HepG2 (cell line): ENCODE data around the gene ORC4. TPM values are rescaled to one million over a fixed set of nuclear protein-coding genes. Genes with fewer than 3 reads are reported as not detected.

ENCODE experiments used
- ARID2 ChIP-seq: sonication (generic); formaldehyde crosslinking; IDR thresholded peaks from 2 replicates; pipeline ENCODE4 v1.8.1; 2022; ENCODE audit warnings: mild to moderate bottlenecking, missing genetic modification reagents, borderline replicate concordance
- ATRX ChIP-seq: sonication (generic); formaldehyde crosslinking; IDR thresholded peaks from 2 replicates; pipeline ENCODE4 v1.4.0; 2020; ENCODE audit warnings: missing genetic modification reagents, borderline replicate concordance
- CHD4 ChIP-seq: fragments of 200-600 bp; sonication (generic); IDR thresholded peaks from 2 replicates; pipeline ENCODE4 v1.7.0; 2017; ENCODE audit warnings: mild to moderate bottlenecking, low read length, borderline replicate concordance
- FOXC1 ChIP-seq: sonication (generic); formaldehyde crosslinking; IDR thresholded peaks from 2 replicates; pipeline ENCODE4 v1.8.0; 2022; ENCODE audit warnings: mild to moderate bottlenecking, missing genetic modification reagents, borderline replicate concordance
- HNRNPK ChIP-seq: fragments of 200-400 bp; formaldehyde crosslinking; IDR thresholded peaks from 2 replicates; pipeline ENCODE4 v1.6.1; 2018; ENCODE audit warnings: low read length, low read depth, moderate library complexity, mild to moderate bottlenecking; ENCODE audit not compliant: poor library complexity, severe bottlenecking
- IKZF1 ChIP-seq: fragments of 450-650 bp; IDR thresholded peaks from 2 replicates; pipeline ENCODE4 v1.7.1; 2016
- MZF1 ChIP-seq: sonication (generic); formaldehyde crosslinking; IDR thresholded peaks from 2 replicates; pipeline ENCODE4 v1.8.1; 2023; ENCODE audit warnings: mild to moderate bottlenecking, missing genetic modification reagents, borderline replicate concordance
- NFE2 ChIP-seq: sonication (generic); formaldehyde crosslinking; IDR thresholded peaks from 2 replicates; pipeline ENCODE4 v1.4.0; 2020; ENCODE audit warnings: missing genetic modification reagents
- SCMH1 ChIP-seq: sonication (generic); formaldehyde crosslinking; IDR thresholded peaks from 2 replicates; pipeline ENCODE4 v1.9.0; 2021; ENCODE audit warnings: missing genetic modification reagents, mild to moderate bottlenecking, borderline replicate concordance
- SIN3B ChIP-seq: fragments of 150-350 bp; IDR thresholded peaks from 2 replicates; pipeline ENCODE4 v1.6.1; 2014; ENCODE audit warnings: low read length
- SNAPC2 ChIP-seq: sonication (generic); formaldehyde crosslinking; IDR thresholded peaks from 2 replicates; pipeline ENCODE4 v1.8.1; 2022; ENCODE audit warnings: mild to moderate bottlenecking, missing genetic modification reagents
- SNAPC5 ChIP-seq: sonication (generic); formaldehyde crosslinking; IDR thresholded peaks from 2 replicates; pipeline ENCODE4 v1.8.1; 2023; ENCODE audit warnings: mild to moderate bottlenecking, missing genetic modification reagents, borderline replicate concordance
- ZBTB20 ChIP-seq: sonication (generic); formaldehyde crosslinking; IDR thresholded peaks from 2 replicates; pipeline ENCODE4 v1.8.1; 2023; ENCODE audit warnings: missing genetic modification reagents, low read depth, mild to moderate bottlenecking, borderline replicate concordance
- ZNF33B ChIP-seq: sonication (generic); formaldehyde crosslinking; IDR thresholded peaks from 2 replicates; pipeline ENCODE4 v1.5.1; 2020; ENCODE audit warnings: mild to moderate bottlenecking, missing genetic modification reagents
- ZNF350 ChIP-seq: sonication (generic); formaldehyde crosslinking; IDR thresholded peaks from 2 replicates; pipeline ENCODE4 v1.4.0; 2020; ENCODE audit warnings: mild to moderate bottlenecking, low read depth, missing genetic modification reagents, borderline replicate concordance
- ZNF512B ChIP-seq: sonication (generic); formaldehyde crosslinking; IDR thresholded peaks from 2 replicates; pipeline ENCODE4 v1.5.1; 2020; ENCODE audit warnings: missing genetic modification reagents, mild to moderate bottlenecking, borderline replicate concordance
- ZNF546 ChIP-seq: sonication (generic); formaldehyde crosslinking; conservative IDR thresholded peaks from 2 replicates; pipeline ENCODE4 v1.8.1; 2023; ENCODE audit warnings: mild to moderate bottlenecking, missing genetic modification reagents
- ZNF605 ChIP-seq: sonication (generic); formaldehyde crosslinking; IDR thresholded peaks from 2 replicates; pipeline ENCODE4 v1.8.0; 2022; ENCODE audit warnings: mild to moderate bottlenecking, missing genetic modification reagents
- ZNF674 ChIP-seq: sonication (generic); formaldehyde crosslinking; IDR thresholded peaks from 2 replicates; pipeline ENCODE4 v1.5.0; 2020; ENCODE audit warnings: low read depth, mild to moderate bottlenecking, missing genetic modification reagents
- ZNF772 ChIP-seq: sonication (generic); formaldehyde crosslinking; IDR thresholded peaks from 2 replicates; pipeline ENCODE4 v1.5.0; 2020; ENCODE audit warnings: mild to moderate bottlenecking, missing genetic modification reagents
- ZSCAN30 ChIP-seq: sonication (generic); formaldehyde crosslinking; IDR thresholded peaks from 2 replicates; pipeline ENCODE4 v1.5.0; 2020; ENCODE audit warnings: mild to moderate bottlenecking, missing genetic modification reagents
- polyA plus RNA-seq, 8 experiments: library from polyadenylated mRNA; depleted of rRNA in 3 of 8; stranded (reverse) in 7 of 8; unstranded in 1 of 8; fragments of >200 nt; fragmentation: Illumina TruSeq in 4 of 8; extraction: Trizol in 4 of 8; gene quantifications; 2 replicates each; pipeline versions ENCODE4 v1.2.1 to v1.2.3, GENCODE V29; 2011 to 2016; ENCODE audit warnings: low read depth in 4 of 8, missing spikeins in 1 of 8, mixed read lengths in 1 of 8; ENCODE audit not compliant: insufficient read depth in 1 of 8
- total RNA-seq, 5 experiments: library from RNA; depleted of rRNA; stranded (reverse); fragments of >200 nt; fragmentation: Illumina TruSeq; extraction: Trizol; gene quantifications; 2 replicates each; pipeline ENCODE4 v1.2.3, GENCODE V29; 2016; ENCODE audit warnings: low read depth in 1 of 5
- TF ChIP-seq, protein P1 (sequence below): sonication (generic); formaldehyde crosslinking; IDR thresholded peaks from 2 replicates; pipeline ENCODE4 v1.4.0; 2020; ENCODE audit warnings: missing genetic modification reagents

Gene ORC4
- total and polyA plus RNA-seq, 2 of the 13 experiments (the other 11 are each of a cell fraction or from before 2014, with no cell fraction given) = 28.6 to 84.8 TPM

DNA sequence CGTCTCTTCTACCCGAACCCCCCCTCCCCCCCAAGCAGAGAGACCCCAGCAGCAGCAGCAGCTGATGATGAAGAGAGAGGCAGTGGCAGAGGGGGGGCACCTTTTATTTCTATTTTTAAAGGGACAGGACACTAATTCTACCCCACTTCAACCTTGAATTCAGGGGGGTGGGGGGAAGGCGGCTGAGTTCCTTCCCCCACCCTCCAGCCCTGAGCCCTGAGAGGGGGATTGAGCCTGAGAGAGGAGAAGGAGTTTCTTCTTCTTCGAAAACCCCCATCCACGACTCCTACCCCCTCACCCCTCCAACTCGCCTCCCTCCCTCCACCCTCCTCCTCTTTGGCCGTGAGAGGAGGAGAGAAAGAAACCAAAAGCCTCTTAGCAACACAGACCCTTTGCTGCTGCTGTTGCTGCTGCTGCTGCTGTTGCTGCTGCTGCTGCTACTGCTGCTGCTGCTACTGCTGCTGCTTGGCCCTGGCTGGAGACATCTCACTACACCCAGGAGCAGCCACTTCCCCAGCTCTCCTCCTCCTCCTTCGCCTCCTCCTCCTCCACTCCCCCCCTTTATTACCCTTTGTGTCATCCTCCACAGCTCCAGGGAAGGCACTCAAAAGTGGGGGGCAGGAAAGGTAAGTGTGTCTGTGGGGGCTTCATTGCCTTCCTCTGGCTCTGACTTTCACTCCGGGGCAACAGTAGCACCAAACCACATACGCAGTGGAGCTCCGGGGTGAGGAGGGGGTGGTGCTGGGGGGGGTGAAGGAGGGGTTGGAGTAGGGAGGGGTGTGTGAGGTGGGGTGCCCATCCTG, 723 bp upstream of the ORC4 start, which contains the start of gene MBD5 (continued):
- TF ChIP-seq ZNF772 (CRISPR knock-in tag) (0 out of 2 replicates have a peak, but pooled peaks have one; percentile 17), SNAPC2 (CRISPR knock-in tag) (no peak), ZNF512B (CRISPR knock-in tag) (0 out of 2 replicates have a peak, but pooled peaks have one; percentile 57), SNAPC5 (no peak), MZF1 (CRISPR knock-in tag) (no peak), ZNF33B (peak; percentile 15; the same call in 1 of the 2 replicates), FOXC1 (0 out of 2 replicates have a peak, but pooled peaks have one; percentile 5), NFE2 (CRISPR knock-in tag) (no peak), IKZF1 (no peak), ZNF674 (CRISPR knock-in tag) (no peak), CHD4 (peak; percentile 58; the same call in 1 of the 2 replicates), ZSCAN30 (CRISPR knock-in tag) (no peak), ZNF546 (CRISPR knock-in tag) (peak; percentile 32; the same call in 1 of the 2 replicates), ZBTB20 (no peak), SCMH1 (CRISPR knock-in tag) (no peak), HNRNPK (no peak), SIN3B (no peak), ATRX (CRISPR knock-in tag) (no peak), ZNF350 (CRISPR knock-in tag) (no peak), ARID2 (no peak), ZNF605 (CRISPR knock-in tag) (0 out of 2 replicates have a peak, but pooled peaks have one; percentile 7)
- TF ChIP-seq, protein P1, sequence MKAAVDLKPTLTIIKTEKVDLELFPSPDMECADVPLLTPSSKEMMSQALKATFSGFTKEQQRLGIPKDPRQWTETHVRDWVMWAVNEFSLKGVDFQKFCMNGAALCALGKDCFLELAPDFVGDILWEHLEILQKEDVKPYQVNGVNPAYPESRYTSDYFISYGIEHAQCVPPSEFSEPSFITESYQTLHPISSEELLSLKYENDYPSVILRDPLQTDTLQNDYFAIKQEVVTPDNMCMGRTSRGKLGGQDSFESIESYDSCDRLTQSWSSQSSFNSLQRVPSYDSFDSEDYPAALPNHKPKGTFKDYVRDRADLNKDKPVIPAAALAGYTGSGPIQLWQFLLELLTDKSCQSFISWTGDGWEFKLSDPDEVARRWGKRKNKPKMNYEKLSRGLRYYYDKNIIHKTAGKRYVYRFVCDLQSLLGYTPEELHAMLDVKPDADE (CRISPR knock-in tag) = no peak; the same call in 1 of the 2 replicates
